HG03571 (cell line): ENCODE measurements around the gene AKAP11.

Experiments used
- ATAC-seq: cut with Tn5 transposase; IDR thresholded peaks from one replicate; pipeline ENCODE4 v1.9.1; 2021; ENCODE audit not compliant: unreplicated experiment

AKAP11 gene

DNA sequence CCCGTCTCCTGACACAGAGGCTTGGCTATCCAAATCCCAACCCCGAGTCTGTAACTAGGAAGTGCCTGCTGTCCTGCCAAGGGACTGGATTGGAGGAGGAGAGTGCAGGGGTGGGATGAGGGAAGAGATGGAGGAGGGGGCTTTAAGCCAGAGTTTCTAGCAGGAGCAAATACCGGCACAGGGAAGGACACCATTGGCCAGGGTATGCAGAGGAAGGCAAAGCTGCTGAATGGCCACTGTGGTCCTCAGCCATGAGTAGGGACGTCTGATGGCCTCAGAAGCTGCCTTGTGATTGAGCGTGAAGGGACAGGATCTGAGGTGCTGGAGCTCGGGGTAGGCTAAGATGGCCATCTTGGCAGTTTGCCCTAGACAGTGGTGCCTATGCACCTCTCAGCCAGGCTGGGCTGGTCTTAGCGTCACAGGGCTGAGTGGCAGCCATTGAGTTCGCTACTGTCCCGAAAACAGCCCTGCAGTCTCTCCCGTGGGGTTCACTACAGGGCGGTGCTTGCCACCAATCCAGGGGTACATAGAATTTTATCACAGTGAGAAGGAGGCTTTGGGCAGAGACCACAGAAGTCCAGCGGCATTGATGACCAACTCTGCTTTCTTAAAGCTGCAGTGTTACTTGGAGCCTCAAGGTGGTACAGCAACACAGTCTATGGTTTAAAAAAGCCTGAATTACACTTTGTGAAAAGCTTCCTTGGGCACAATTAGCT, 61.8 kb downstream of the AKAP11 start:
- ATAC-seq, result peak; percentile 63

DNA sequence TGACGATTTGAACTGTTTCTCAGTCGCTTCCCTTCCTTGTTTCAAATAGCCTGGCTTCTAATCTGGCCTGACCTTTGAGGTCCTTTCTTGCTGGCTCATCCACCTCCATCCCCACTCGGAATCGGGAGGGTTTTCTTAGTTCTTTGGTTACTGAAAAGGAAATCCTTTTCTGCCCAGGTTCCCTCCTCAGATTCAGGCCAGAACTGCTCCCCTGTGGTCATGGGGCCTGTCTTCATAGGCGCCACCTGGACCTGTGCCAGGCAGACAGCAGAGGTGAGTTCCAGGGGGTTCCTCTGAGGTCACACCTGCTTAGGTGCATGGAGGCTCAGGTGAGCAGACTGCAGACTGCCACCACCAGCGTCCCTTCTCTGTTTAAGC, 62.4 kb downstream of the AKAP11 start:
- peak; percentile 33 for ATAC-seq

DNA sequence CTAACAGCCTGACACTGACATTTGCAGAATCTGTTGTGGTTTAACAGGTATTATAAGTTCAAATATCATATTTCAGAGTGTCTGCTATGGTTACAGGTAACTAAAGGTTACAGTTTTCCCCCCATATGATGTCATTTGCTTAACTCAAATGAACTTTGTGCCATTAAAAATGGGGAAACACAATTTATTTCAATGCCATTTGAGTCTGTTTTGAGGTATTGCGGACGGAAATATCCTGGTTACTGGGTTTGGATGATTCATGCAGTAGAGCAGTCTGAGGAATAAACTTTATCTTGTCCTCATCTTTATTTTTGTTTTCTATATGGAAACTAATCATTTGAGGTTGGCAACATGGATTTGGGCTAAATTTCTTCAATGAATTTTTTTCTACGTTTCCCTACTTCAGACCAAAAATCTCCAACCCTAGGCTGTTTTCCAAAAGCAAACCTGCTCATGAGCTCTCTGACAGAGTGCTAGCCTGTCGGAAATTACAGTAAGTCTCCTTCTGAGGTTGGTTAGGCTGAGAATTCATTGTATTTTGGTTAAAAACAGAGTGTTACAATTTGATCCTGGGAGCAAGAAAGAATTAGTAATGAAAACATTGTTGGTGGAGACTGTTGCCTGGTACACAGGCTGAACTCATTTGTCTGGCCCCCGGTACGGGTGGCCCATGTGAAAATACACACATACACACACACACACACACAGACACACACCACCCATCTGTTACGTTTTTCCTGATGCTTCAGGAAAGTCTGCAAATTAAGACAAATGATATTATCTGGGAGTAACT, 66.1 kb downstream of the AKAP11 start:
- ATAC-seq, result no peak

- no peak for ATAC-seq
These were observed 73.4 kb downstream of the AKAP11 start for GRCh38 chr13:42345367-42345766.

- ATAC-seq, result no peak
These were observed 76.6 kb downstream of the AKAP11 start for GRCh38 chr13:42348576-42348975.

- no peak for ATAC-seq
These were observed 78.2 kb downstream of the AKAP11 start for GRCh38 chr13:42350141-42350540.

- no peak for ATAC-seq
These were observed 82.5 kb downstream of the AKAP11 start for GRCh38 chr13:42354241-42355091.

DNA sequence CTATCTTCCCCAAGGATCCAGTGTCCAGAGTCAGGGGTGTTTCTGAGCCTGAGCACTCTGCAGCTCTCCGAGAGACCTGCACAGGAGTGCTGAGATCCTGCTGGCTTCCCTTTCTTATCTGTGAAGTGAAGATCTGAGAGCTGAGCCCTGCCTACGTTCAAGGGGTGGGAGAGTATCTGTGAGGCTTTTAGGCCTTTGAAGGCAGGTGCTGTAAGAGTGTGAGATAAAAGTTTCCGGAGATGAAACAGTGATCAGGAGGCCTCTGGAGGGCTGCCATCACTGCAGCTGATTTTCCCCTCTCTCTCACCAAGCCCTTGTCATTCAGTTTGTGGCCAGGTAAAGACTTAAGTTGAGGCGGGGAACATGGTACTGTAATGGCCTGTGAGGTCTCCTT, 83.1 kb downstream of the AKAP11 start:
- no peak for ATAC-seq

GRCh38 chr13:42355491-42356183, 83.7 kb downstream of the AKAP11 start:
- no peak for ATAC-seq

GRCh38 chr13:42356184-42356575, 84.2 kb downstream of the AKAP11 start:
- ATAC-seq, result no peak

- no peak for ATAC-seq
These were observed 88.2 kb downstream of the AKAP11 start for GRCh38 chr13:42360046-42360574.

- no peak for ATAC-seq
These were observed 89.7 kb downstream of the AKAP11 start for GRCh38 chr13:42361701-42362100.

- no peak for ATAC-seq
These were observed 92.1 kb downstream of the AKAP11 start for GRCh38 chr13:42363941-42364612.

DNA sequence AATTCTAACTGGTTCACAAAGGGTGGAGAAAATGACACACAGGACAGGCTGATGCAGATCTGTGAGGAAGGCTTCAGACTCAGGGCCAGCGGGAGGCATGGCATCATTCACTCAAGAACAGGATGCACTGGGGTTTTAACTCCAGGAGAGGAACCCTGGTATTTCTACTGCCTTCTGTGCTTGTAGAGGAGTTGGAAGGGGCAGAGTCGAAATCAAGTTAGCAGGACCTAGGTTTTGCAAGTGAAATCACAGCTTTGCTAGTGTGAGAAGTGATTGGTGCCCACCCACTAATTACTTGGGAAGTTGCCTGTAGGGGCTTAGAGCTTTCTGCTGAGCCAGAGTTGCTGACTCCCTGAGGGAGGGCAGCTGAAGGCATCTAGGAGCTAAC, 92.7 kb downstream of the AKAP11 start:
- ATAC-seq, result no peak

GRCh38 chr13:42367831-42368230, 95.9 kb downstream of the AKAP11 start:
- no peak for ATAC-seq

DNA sequence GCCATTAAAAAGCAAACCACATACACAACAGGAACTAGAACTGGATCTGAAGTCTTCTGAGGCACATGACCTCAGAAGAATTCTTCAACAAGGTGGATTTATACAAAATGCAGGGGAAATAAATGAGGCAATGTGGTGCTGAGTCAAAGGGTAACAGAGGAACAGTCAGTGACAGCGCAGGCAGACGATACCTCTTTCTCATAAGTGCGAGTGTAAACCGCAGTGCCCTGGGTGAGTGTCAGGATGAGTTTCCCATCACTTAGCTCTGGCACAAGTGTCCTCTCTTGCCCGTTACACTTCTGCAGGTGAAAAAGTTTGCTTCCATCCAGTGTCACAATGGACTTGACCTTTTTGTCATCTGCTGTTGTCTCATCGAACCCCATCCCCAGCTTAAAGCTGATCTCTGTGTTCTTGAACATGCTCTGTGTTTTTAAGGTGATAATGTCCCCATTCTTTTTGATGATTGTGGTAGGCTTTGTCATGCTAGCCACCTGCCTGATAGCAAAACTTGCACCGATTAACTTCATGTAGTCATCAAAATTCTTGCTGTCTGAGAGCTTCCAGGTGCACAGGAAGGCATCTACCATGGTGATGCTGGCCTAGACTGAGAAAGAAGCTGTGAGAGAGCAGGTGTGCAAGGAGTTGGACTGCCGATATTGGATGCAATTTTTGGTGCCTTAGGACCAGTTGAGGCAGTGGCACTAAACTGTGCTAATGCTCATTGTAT, 97.3 kb downstream of the AKAP11 start:
- no peak for ATAC-seq

DNA sequence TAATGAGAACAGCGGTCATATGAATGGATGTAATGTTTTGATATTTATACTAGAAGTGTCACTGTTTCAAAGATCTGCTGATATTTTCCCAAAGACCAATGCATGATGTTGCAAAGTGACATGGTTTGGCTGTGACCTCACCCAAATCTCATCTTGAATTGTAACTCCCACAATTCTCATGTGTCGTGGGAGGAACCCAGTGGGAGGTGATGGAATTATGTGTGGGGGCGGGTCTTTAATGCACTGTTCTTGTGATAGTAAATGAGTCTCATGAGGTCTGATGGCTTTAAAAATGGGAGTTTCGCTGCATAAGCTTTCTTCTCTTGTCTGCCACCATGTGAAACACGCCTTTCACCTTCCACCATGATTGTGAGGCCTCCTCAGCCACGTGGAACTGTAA, 98.3 kb downstream of the AKAP11 start:
- ATAC-seq, result no peak
